H1 (cell line): ENCODE measurements around the gene PSKH1.

Source experiments
- ATF3 ChIP-seq: IDR thresholded peaks from 2 replicates; pipeline ENCODE4 v1.6.1; 2011; ENCODE audit warnings: low read depth, mild to moderate bottlenecking, low read length; ENCODE audit not compliant: insufficient read depth
- EP300 ChIP-seq, 2 experiments: IDR thresholded peaks; 1 replicate in 1 of 2; 2 replicates in 1 of 2; pipeline ENCODE4 v1.6.1; 2011 to 2012; ENCODE audit warnings: low read depth in 2 of 2, low read length in 2 of 2, mild to moderate bottlenecking in 2 of 2, borderline replicate concordance in 1 of 2, inconsistent platforms in 1 of 2, moderate library complexity in 1 of 2
- FOSL1 ChIP-seq: IDR thresholded peaks from 2 replicates; pipeline ENCODE4 v1.6.1; 2011; ENCODE audit warnings: mild to moderate bottlenecking, low read depth, low read length, moderate library complexity; ENCODE audit not compliant: insufficient read depth
- GABPA ChIP-seq: IDR thresholded peaks from 2 replicates; pipeline ENCODE4 v1.6.1; 2011; ENCODE audit warnings: mild to moderate bottlenecking, low read length, moderate library complexity, borderline replicate concordance; ENCODE audit not compliant: insufficient read depth
- JUN ChIP-seq: IDR thresholded peaks from 2 replicates; pipeline ENCODE4 v1.6.1; 2011; ENCODE audit warnings: low read depth, mild to moderate bottlenecking, improper control_type of control experiment, low read length
- POLR2A ChIP-seq, 2 experiments: IDR thresholded peaks; 1 replicate in 1 of 2; 2 replicates in 1 of 2; pipeline ENCODE4 v1.6.1; 2011; ENCODE audit warnings: low read depth in 2 of 2, low read length in 2 of 2, mild to moderate bottlenecking in 2 of 2; ENCODE audit errors: control extremely low read depth in 1 of 2
- RFX5 ChIP-seq: IDR thresholded peaks from 2 replicates; pipeline ENCODE4 v1.6.1; 2011; ENCODE audit warnings: low read depth, low read length, improper control_type of control experiment, borderline replicate concordance
- YY1 ChIP-seq: IDR thresholded peaks from 2 replicates; pipeline ENCODE4 v1.6.1; 2011; ENCODE audit warnings: low read depth, mild to moderate bottlenecking, low read length

- TF ChIP-seq ATF3, result no peak
- no peak for TF ChIP-seq RFX5
- no peak for TF ChIP-seq FOSL1
- TF ChIP-seq JUN, result no peak
- no peak for TF ChIP-seq GABPA
- no peak for TF ChIP-seq EP300 (IDR thresholded peaks at IDR 0.05; ENCODE audit: borderline replicate concordance in 1 of 2, low read depth in 2 of 2, low read length in 2 of 2)
- TF ChIP-seq POLR2A (IDR thresholded peaks at IDR 0.05; ENCODE audit: control extremely low read depth in 1 of 2, low read depth in 2 of 2, low read length in 2 of 2), result no peak
- no peak for TF ChIP-seq YY1
Observed at GRCh38 chr16:67933805-67934204, 40.8 kb downstream of the PSKH1 start.
